Measurements from ENCODE around the gene TAF4.

TAF4 gene

DNA sequence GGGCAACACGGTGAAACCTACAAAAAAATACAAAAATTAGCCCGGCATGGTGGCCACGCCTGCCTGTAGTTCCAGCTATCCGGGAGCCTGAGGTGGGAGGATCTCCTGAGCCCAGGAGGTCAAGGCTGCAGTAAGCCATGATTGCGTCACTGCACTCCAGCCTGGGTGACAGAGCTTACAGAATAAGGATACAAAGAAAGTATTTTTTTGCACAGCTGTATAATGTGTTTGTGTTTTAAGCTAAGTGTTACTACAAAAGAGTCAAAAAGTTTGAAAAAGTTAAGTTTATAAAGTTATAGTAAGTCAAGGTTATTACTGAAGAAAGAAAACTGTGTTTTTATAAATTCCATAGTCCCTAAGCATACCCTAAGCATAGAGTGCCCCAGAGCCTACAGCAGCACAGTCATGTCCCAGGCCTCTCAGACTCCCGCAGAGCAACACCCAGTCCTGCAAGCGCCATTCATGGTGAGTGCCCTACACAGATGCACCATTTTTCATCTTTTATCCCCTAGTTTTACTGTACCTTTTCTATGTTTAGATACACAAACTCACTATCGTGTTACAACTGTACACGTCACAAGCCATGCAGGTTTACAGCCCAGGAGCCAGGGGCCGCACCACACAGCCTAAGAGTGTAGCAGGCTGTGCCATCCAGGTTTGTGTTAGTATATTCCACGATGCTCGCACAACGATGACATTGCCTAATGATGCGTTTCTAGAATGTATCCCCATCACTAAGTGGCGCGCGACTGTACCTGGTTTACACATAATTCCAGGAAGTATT, 22.4 kb downstream of the TAF4 start:
- no peak for DNase-seq (ENCODE audit: extremely low spot score)
- CTCF ChIA-PET: interaction anchor here (1.8 kb wide), 1 partner anchor 33 kb away, joined by 5 read pairs; no protein-coding TSS in a partner anchor
- TF ChIP-seq, protein P1, sequence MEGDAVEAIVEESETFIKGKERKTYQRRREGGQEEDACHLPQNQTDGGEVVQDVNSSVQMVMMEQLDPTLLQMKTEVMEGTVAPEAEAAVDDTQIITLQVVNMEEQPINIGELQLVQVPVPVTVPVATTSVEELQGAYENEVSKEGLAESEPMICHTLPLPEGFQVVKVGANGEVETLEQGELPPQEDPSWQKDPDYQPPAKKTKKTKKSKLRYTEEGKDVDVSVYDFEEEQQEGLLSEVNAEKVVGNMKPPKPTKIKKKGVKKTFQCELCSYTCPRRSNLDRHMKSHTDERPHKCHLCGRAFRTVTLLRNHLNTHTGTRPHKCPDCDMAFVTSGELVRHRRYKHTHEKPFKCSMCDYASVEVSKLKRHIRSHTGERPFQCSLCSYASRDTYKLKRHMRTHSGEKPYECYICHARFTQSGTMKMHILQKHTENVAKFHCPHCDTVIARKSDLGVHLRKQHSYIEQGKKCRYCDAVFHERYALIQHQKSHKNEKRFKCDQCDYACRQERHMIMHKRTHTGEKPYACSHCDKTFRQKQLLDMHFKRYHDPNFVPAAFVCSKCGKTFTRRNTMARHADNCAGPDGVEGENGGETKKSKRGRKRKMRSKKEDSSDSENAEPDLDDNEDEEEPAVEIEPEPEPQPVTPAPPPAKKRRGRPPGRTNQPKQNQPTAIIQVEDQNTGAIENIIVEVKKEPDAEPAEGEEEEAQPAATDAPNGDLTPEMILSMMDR (IDR thresholded peaks at IDR 0.05; ENCODE audit: control extremely low read depth, extremely low read depth, low read depth, missing control alignments): no peak
- POLR2A ChIA-PET: no interaction called here

DNA sequence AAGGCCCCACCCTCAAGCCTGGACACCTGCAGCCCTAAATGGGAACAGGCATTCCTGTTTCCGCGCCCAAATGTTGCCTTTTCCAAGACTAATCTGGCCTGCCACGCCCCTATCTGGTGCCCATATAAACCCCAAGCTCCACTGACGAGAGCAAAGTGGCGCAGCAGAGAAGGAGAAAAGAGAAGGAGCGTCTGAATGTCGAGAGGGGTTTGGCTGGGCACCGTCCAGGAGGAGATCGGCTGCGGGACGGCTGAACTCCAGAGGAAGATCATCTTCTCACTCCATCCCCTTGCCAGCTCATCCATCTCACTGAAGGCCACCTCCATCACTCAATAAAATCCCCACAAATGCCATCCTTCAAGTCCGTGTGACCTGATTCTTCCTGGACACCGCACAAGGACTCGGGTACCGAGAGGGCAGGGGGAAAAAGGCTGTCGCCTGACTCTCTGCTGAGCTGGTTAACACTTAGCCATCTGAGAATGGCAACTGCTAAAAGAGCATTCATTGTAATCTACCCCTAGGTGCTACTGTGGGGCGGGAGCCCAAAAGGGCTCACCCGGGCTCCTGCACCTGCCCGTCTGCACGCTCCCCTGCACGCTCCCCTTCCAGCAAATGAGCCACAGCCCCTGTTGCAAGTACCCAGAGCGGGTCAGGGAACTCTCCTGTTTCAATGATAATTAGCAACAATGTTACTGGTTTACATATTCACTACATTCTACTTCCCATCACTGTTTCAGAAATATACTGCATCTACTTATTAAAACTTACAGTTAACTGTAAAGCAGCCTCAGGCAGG, 23.5 kb downstream of the TAF4 start:
- ChIA-PET CTCF (interaction anchor here (1.2 to 1.8 kb wide), 2 partner anchors 13 to 31 kb away, joined by 3 to 5 read pairs; no protein-coding TSS in a partner anchor), POLR2A (no interaction called here)
- TF ChIP-seq, protein P1 (IDR thresholded peaks at IDR 0.05; ENCODE audit: control extremely low read depth, extremely low read depth, low read depth, missing control alignments): no peak
- DNase-seq (ENCODE audit: extremely low spot score): no peak

- TF ChIP-seq, protein P1 (IDR thresholded peaks at IDR 0.05; ENCODE audit: control extremely low read depth, extremely low read depth, low read depth, missing control alignments): no peak
- DNase-seq (ENCODE audit: extremely low spot score): no peak
- ChIA-PET POLR2A (no interaction called here), CTCF (interaction anchor here (0.9 to 1.5 kb wide), 2 partner anchors 21 to 30 kb away, joined by 3 to 4 read pairs; no protein-coding TSS in a partner anchor)
Observed at GRCh38 chr20:62040933-62041332, 24.7 kb downstream of the TAF4 start.

- CTCF ChIA-PET: interaction anchor here (0.9 to 1.5 kb wide), 2 partner anchors 21 to 30 kb away, joined by 3 to 4 read pairs; no protein-coding TSS in a partner anchor
- DNase-seq (ENCODE audit: extremely low spot score): no peak
- POLR2A ChIA-PET: no interaction called here
- TF ChIP-seq, protein P1 (IDR thresholded peaks at IDR 0.05; ENCODE audit: control extremely low read depth, extremely low read depth, low read depth, missing control alignments): no peak
Observed at GRCh38 chr20:62040381-62040922, 25.2 kb downstream of the TAF4 start.

DNA sequence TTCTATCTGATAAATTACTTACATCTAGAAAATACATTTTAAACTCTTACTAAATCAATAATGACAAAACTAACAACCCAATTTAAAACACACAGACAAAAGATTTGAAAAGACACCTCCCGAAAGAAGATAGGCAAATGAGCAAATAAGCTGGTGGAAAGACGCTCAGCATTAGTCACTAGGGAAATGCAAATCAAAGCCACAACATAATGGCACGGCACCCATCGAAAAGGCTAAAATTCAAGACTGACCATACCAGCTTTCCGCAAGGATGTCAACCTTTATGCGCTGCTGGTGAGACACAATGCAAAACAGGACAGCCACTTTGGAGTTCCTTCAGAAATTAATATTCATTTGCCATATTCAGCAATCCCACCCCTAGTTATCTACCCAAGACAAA, 25.9 kb downstream of the TAF4 start:
- ChIA-PET POLR2A (no interaction called here), CTCF (interaction anchor here (1.5 kb wide), 1 partner anchor 29 kb away, joined by 4 read pairs; no protein-coding TSS in a partner anchor)
- DNase-seq (ENCODE audit: extremely low spot score): no peak
- TF ChIP-seq, protein P1 (IDR thresholded peaks at IDR 0.05; ENCODE audit: control extremely low read depth, extremely low read depth, low read depth, missing control alignments): no peak
